HepG2 (cell line): ENCODE measurements around the gene NLGN2. TPM values are rescaled to one million over a fixed set of nuclear protein-coding genes. Genes with fewer than 3 reads are reported as not detected.

Experiments
- ATAC-seq: fragments of 200-7000 bp; cut with Tn5 transposase; 3 replicates; pipeline ENCODE4 v1.9.1; 2020; ENCODE audit warnings: mild to moderate bottlenecking, moderate library complexity
- BruUV-seq: library from RNA; stranded (reverse); fragments of 400-500 nt; replicated peaks from 2 replicates; lab custom pipeline; 2021; lab: Mats Ljungman, UMichigan
- CTCF ChIA-PET: fragments of 300-600 bp; formaldehyde crosslinking; extraction: SDS; loops from one replicate; lab custom pipeline; 2021; ENCODE audit warnings: low total read pairs, inconsistent platforms, low intra/inter-chr PET ratio; lab: Yijun Ruan, JAX
- POLR2A ChIA-PET: fragments of 350-600 bp; sonication (Branson Sonifier 250); formaldehyde crosslinking; loops from one replicate; lab custom pipeline; 2020; ENCODE audit warnings: antibody characterized with exemption, inconsistent platforms; lab: Yijun Ruan, JAX
- DNase-seq: peaks from one replicate; pipeline ENCODE4 v3.0.0-alpha.2; 2015; ENCODE audit warnings: low spot score
- FAIRE-seq: peaks from 3 replicates; lab custom pipeline; 2011; peaks lifted over from hg19 to GRCh38; lab: Jason Lieb, UNC
- H2AFZ ChIP-seq: one replicate; pipeline ENCODE4 v1.6.1; 2011; ENCODE audit warnings: low read length, inconsistent platforms
- H3K27ac ChIP-seq: fragments of 300-600 bp; 3 replicates; pipeline ENCODE4 v1.8.0; 2011; ENCODE audit warnings: mixed run types, mild to moderate bottlenecking, mixed read lengths, low read length, inconsistent platforms; ENCODE audit not compliant: insufficient read depth; ENCODE audit errors: extremely low read length
- H3K27me3 ChIP-seq, 2 experiments: fragments of 200-600 bp in 1 of 2; 2 replicates in 1 of 2; 3 replicates in 1 of 2; pipeline versions ENCODE4 v1.6.0 to v1.8.0; 2011; ENCODE audit warnings: low read length in 2 of 2, mild to moderate bottlenecking in 2 of 2, moderate library complexity in 2 of 2, inconsistent platforms in 1 of 2; ENCODE audit not compliant: insufficient read depth in 2 of 2, control insufficient read depth in 1 of 2
- H3K36me3 ChIP-seq, 2 experiments: fragments of 200-600 bp in 1 of 2; replicated peaks in 1 of 2; 2 replicates in 1 of 2; 3 replicates in 1 of 2; pipeline versions ENCODE4 v1.5.1 to v1.8.0; 2011; ENCODE audit warnings: low read length in 2 of 2, inconsistent platforms in 1 of 2; ENCODE audit not compliant: insufficient read depth in 2 of 2, control insufficient read depth in 1 of 2
- H3K4me1 ChIP-seq: 2 replicates; pipeline ENCODE4 v1.5.1; 2012; ENCODE audit warnings: low read length, inconsistent platforms; ENCODE audit not compliant: insufficient read depth
- H3K4me2 ChIP-seq: 2 replicates; pipeline ENCODE4 v1.6.0; 2011; ENCODE audit warnings: low read depth, low read length, inconsistent platforms
- H3K4me3 ChIP-seq, 3 experiments: fragments of 200-600 bp in 1 of 3; sonication (generic), shearing (Covaris generic) in 1 of 3; replicated peaks in 1 of 3; 2 replicates each; pipeline ENCODE4 v1.5.1; 2011 to 2016; ENCODE audit warnings: low read length in 3 of 3, inconsistent platforms in 2 of 3, low read depth in 2 of 3, mild to moderate bottlenecking in 2 of 3, control low read depth in 1 of 3, mixed read lengths in 1 of 3; ENCODE audit not compliant: insufficient read depth in 1 of 3
- H3K79me2 ChIP-seq: one replicate; pipeline ENCODE4 v1.6.1; 2011; ENCODE audit warnings: low read length, inconsistent platforms; ENCODE audit not compliant: insufficient read depth
- H3K9ac ChIP-seq: 2 replicates; pipeline ENCODE4 v1.6.0; 2011; ENCODE audit warnings: mild to moderate bottlenecking, low read depth, low read length, inconsistent platforms; ENCODE audit not compliant: insufficient read depth
- H3K9me3 ChIP-seq: 2 replicates; pipeline ENCODE4 v1.5.1; 2012; ENCODE audit warnings: mild to moderate bottlenecking, low read length
- H4K20me1 ChIP-seq: 2 replicates; pipeline ENCODE4 v1.6.0; 2011; ENCODE audit warnings: inconsistent platforms, mild to moderate bottlenecking, low read length, moderate library complexity; ENCODE audit not compliant: insufficient read depth
- DNMT3B ChIP-seq: conservative IDR thresholded peaks from 2 replicates; pipeline ENCODE4 v1.6.1; 2016; ENCODE audit warnings: missing biosample characterization, control low read depth
- HMG20B ChIP-seq: conservative IDR thresholded peaks from 2 replicates; pipeline ENCODE4 v1.6.1; 2016; ENCODE audit warnings: missing genetic modification reagents, missing compliant biosample characterization
- MIXL1 ChIP-seq: IDR thresholded peaks from 2 replicates; pipeline ENCODE4 v1.6.1; 2016
- SMAD9 ChIP-seq: sonication (generic); formaldehyde crosslinking; IDR thresholded peaks from 2 replicates; pipeline ENCODE4 v1.5.1; 2020; ENCODE audit warnings: mild to moderate bottlenecking, missing genetic modification reagents
- ZBTB21 ChIP-seq: sonication (generic); formaldehyde crosslinking; IDR thresholded peaks from 2 replicates; pipeline ENCODE4 v1.4.0; 2020; ENCODE audit warnings: missing genetic modification reagents
- ZBTB25 ChIP-seq: IDR thresholded peaks from 2 replicates; pipeline ENCODE4 v1.6.1; 2018; ENCODE audit warnings: missing genetic modification reagents
- ZC3H13 ChIP-seq: sonication (generic); formaldehyde crosslinking; IDR thresholded peaks from 2 replicates; pipeline ENCODE4 v1.8.1; 2023; ENCODE audit warnings: mild to moderate bottlenecking, missing genetic modification reagents, moderate library complexity
- ZHX2 ChIP-seq, 2 experiments: sonication (generic) in 1 of 2; formaldehyde crosslinking in 1 of 2; IDR thresholded peaks; 2 replicates each; pipeline versions ENCODE4 v1.6.1 to v1.9.0; 2014 to 2022; ENCODE audit warnings: antibody characterized with exemption in 1 of 2, borderline replicate concordance in 1 of 2, inconsistent platforms in 1 of 2, low read depth in 1 of 2, missing genetic modification reagents in 1 of 2
- ZNF552 ChIP-seq: sonication (generic); formaldehyde crosslinking; IDR thresholded peaks from 2 replicates; pipeline ENCODE4 v1.9.0; 2022; ENCODE audit warnings: missing genetic modification reagents, mild to moderate bottlenecking, borderline replicate concordance
- ZNF574 ChIP-seq: sonication (generic); formaldehyde crosslinking; IDR thresholded peaks from 2 replicates; pipeline ENCODE4 v1.4.0; 2020; ENCODE audit warnings: missing genetic modification reagents
- ZNF678 ChIP-seq: sonication (generic); formaldehyde crosslinking; IDR thresholded peaks from 2 replicates; pipeline ENCODE4 v1.4.0; 2020; ENCODE audit warnings: mild to moderate bottlenecking, missing genetic modification reagents
- ZNF75D ChIP-seq: sonication (generic); formaldehyde crosslinking; IDR thresholded peaks from 2 replicates; pipeline ENCODE4 v1.8.1; 2023; ENCODE audit warnings: missing genetic modification reagents, mild to moderate bottlenecking, borderline replicate concordance
- ZNF790 ChIP-seq: sonication (generic); formaldehyde crosslinking; IDR thresholded peaks from 2 replicates; pipeline ENCODE4 v1.8.0; 2022; ENCODE audit warnings: missing genetic modification reagents, mild to moderate bottlenecking, borderline replicate concordance
- ZNF83 ChIP-seq: sonication (generic); formaldehyde crosslinking; IDR thresholded peaks from 2 replicates; pipeline ENCODE4 v1.4.0; 2020; ENCODE audit warnings: missing genetic modification reagents, mild to moderate bottlenecking, borderline replicate concordance
- WGBS: methylation state at CpG from one replicate; pipeline ENCODE4 v1.1.6; 2017; ENCODE audit warnings: low lambda C conversion rate; 5-methylcytosine and 5-hydroxymethylcytosine counted together
- in situ Hi-C: cut with HindIII; loops from 2 replicates; pipeline ENCODE4 v1.10.0; 2017; ENCODE audit warnings: low pct_unique_long_range_greater_than_20kb; ENCODE audit not compliant: extremely low pct_ligation_motif_present
- intact Hi-C: fragments of 100-400 bp; cut with micrococcal nuclease; formaldehyde crosslinking; loops from one replicate; pipeline ENCODE4 v1.10.0; 2022; ENCODE audit not compliant: unreplicated experiment
- polyA plus RNA-seq, 8 experiments: library from polyadenylated mRNA; depleted of rRNA in 3 of 8; stranded (reverse) in 7 of 8; unstranded in 1 of 8; fragments of >200 nt; fragmentation: Illumina TruSeq in 4 of 8; extraction: Trizol in 4 of 8; gene quantifications; 2 replicates each; pipeline versions ENCODE4 v1.2.1 to v1.2.3, GENCODE V29; 2011 to 2016; ENCODE audit warnings: low read depth in 4 of 8, missing spikeins in 1 of 8, mixed read lengths in 1 of 8; ENCODE audit not compliant: insufficient read depth in 1 of 8
- total RNA-seq, 5 experiments: library from RNA; depleted of rRNA; stranded (reverse); fragments of >200 nt; fragmentation: Illumina TruSeq; extraction: Trizol; gene quantifications; 2 replicates each; pipeline ENCODE4 v1.2.3, GENCODE V29; 2016; ENCODE audit warnings: low read depth in 1 of 5

The NLGN2 gene
- total and polyA plus RNA-seq, 2 of the 13 experiments (the other 11 are each of a cell fraction or from before 2014, with no cell fraction given), result 1.9 to 11.0 TPM

- no peak overlapping the region for H3K4me3 ChIP-seq
- no peak for DNase-seq
- no peaks in the 10 kb centered on the region for H3K36me3 ChIP-seq
- no peak for FAIRE-seq
- H3K27ac ChIP-seq, result no peak overlapping the region
- H3K4me2 ChIP-seq, result no peak overlapping the region
- POLR2A ChIA-PET, result interaction anchor here (1.6 kb wide), 1 partner anchor 21 kb away, joined by 4 read pairs; the partner anchor contains the start of gene TMEM256
- in situ Hi-C loops, result no loop called here
- no peaks in the 10 kb centered on the region for H3K79me2 ChIP-seq
- no TSS peak for BruUV-seq
- no peak overlapping the region for H3K9ac ChIP-seq
- CTCF ChIA-PET, result no interaction called here
- H3K4me1 ChIP-seq, result peaks cover 21% of the 10 kb centered on the region
- H2AFZ ChIP-seq, result no peak overlapping the region
- no peak for ATAC-seq
- 94% methylated on average over 6 of the region's 10 CpGs for WGBS
- intact Hi-C loops, result no loop called here
- H3K9me3 ChIP-seq, result peaks cover 4% of the 10 kb centered on the region; the same call in 1 of the 2 replicates
- H3K27me3 ChIP-seq, result peaks cover 0 to 7% of the 10 kb centered on the region in 2 experiments; a peak in 1 of 5 replicates
- H4K20me1 ChIP-seq, result no peaks in the 10 kb centered on the region
- no peak for TF ChIP-seq ZBTB21 (CRISPR knock-in tag)
- TF ChIP-seq SMAD9 (CRISPR knock-in tag), result no peak
- TF ChIP-seq MIXL1, result no peak
- no peak for TF ChIP-seq ZC3H13 (CRISPR knock-in tag)
- no peak for TF ChIP-seq ZNF678 (CRISPR knock-in tag)
- TF ChIP-seq ZNF83, result no peak
- no peak for TF ChIP-seq ZNF574
- no peak for TF ChIP-seq ZNF75D
- TF ChIP-seq ZHX2 (IDR thresholded peaks at IDR 0.05; ENCODE audit: low read depth), result no peak
- TF ChIP-seq ZHX2 (CRISPR knock-in tag; IDR thresholded peaks at IDR 0.05; ENCODE audit: borderline replicate concordance), result no peak
- no peak for TF ChIP-seq ZBTB25 (CRISPR knock-in tag)
- TF ChIP-seq HMG20B, result no peak
- TF ChIP-seq DNMT3B (CRISPR knock-in tag), result no peak
- TF ChIP-seq ZNF552, result no peak
- no peak for TF ChIP-seq ZNF790
Measured at GRCh38 chr17:7382901-7383300, 24.7 kb upstream of the NLGN2 start.
